Heart left ventricle (tissue), 16 donors: ENCODE data around the gene NR2F1-AS1. TPM values are rescaled to one million over a fixed set of nuclear protein-coding genes. Genes with fewer than 3 reads are reported as not detected.
A peak's percentile ranks its signal among the peaks of the same experiment; 100 is the strongest.

Experiments
- ATAC-seq, 4 donors: fragments of 200-7000 bp; cut with Tn5 transposase; one replicate each; pipeline ENCODE4 v1.9.1; 2020 to 2022; ENCODE audit warnings: moderate library complexity in 4 of 4, mild to moderate bottlenecking in 3 of 4, moderate number of reproducible peaks in 1 of 4
- DNase-seq, 5 donors: peaks; one replicate each; pipeline ENCODE4 v3.0.0-alpha.2; 2020
- H3K27ac ChIP-seq, 12 donors: fragments of 200-600 bp; sonication (generic) in 4 of 12; one replicate each; pipeline versions ENCODE4 v1.5.0 to v1.8.0; 2016 to 2022; ENCODE audit warnings: mild to moderate bottlenecking in 2 of 12
- H3K27me3 ChIP-seq, 9 donors: fragments of 200-600 bp; sonication (generic) in 2 of 9; one replicate each; pipeline versions ENCODE4 v1.5.1 to v1.8.0; 2016 to 2022; ENCODE audit warnings: mild to moderate bottlenecking in 3 of 9
- H3K36me3 ChIP-seq, 9 donors: fragments of 200-600 bp; sonication (generic) in 2 of 9; one replicate each; pipeline versions ENCODE4 v1.5.0 to v1.8.0; 2018 to 2022; ENCODE audit warnings: mild to moderate bottlenecking in 2 of 9
- H3K4me1 ChIP-seq, 12 donors: fragments of 200-600 bp; sonication (generic) in 4 of 12; one replicate each; pipeline versions ENCODE4 v1.5.0 to v1.8.0; 2016 to 2022; ENCODE audit warnings: mild to moderate bottlenecking in 3 of 12
- H3K4me3 ChIP-seq, 12 donors: fragments of 200-600 bp; sonication (generic) in 4 of 12; one replicate each; pipeline versions ENCODE4 v1.5.0 to v1.8.0; 2017 to 2022; ENCODE audit warnings: mild to moderate bottlenecking in 9 of 12, moderate library complexity in 4 of 12
- H3K9me3 ChIP-seq, 12 donors: fragments of 200-600 bp; sonication (generic) in 4 of 12; one replicate each; pipeline versions ENCODE4 v1.5.0 to v1.8.0; 2016 to 2022; ENCODE audit warnings: mild to moderate bottlenecking in 1 of 12
- CTCF ChIP-seq, 12 donors: fragments of 200-600 bp; sonication (generic) in 4 of 12; IDR thresholded peaks; one replicate each; pipeline versions ENCODE4 v1.5.0 to v1.8.0; 2018 to 2022; ENCODE audit warnings: antibody characterized with exemption in 12 of 12, mild to moderate bottlenecking in 5 of 12
- POLR2A ChIP-seq, 2 donors: fragments of 450-650 bp; IDR thresholded peaks; one replicate each; pipeline ENCODE4 v1.6.1; 2017; ENCODE audit warnings: antibody characterized with exemption in 2 of 2, mild to moderate bottlenecking in 2 of 2, moderate library complexity in 2 of 2
- WGBS, 4 donors: extraction: QIAGEN DNeasy Blood & Tissue Kit in 2 of 4; methylation state at CpG; one replicate each; pipeline versions ENCODE4 v1.1.5 to v1.1.7; 2013 to 2018; 5-methylcytosine and 5-hydroxymethylcytosine counted together
- intact Hi-C, 10 donors: fragments of 100-400 bp; cut with DNase I; formaldehyde crosslinking; loops; one replicate each; pipeline versions ENCODE4 v1.11.1 to v1.14.2; 2022
- polyA plus RNA-seq, 2 donors: library from polyadenylated mRNA; stranded (reverse); fragments of 200-250 nt; gene quantifications; one replicate each; pipeline ENCODE4 v1.2.3, GENCODE V29; 2013
- total RNA-seq, 9 donors: library from RNA; depleted of rRNA in 2 of 9; stranded (reverse); fragments of >200 nt in 2 of 9; fragmentation: NEBNext Ultra II Directional in 3 of 9; extraction: Animal tissue kit (Norgen Biotek cat#: 25700) in 3 of 9; gene quantifications; one replicate each; pipeline versions ENCODE4 v1.1.0 to v1.2.4, GENCODE V29; 2016 to 2023
- donor health status: ischemic (EF 13 %, LVEDD 7.1; RV severe dilation, severe dysfunction).
- donor health status: healthy with polysubstance abuse.
- donor health status: DM: no; HTN: yes; CAD: no.
- donor health status: DM: no; HTN: no; CAD: no.
- donor health status: ischemic (EF 25% LVEDD 6.9; RV normal size, moderate dysfunction).
- donor health status: ischemic (EF 25% LVEDD 5.7; RV mildly dilated, moderate dysfunction).
- donor health status: healthy.
- donor health status: DM: yes; HTN: yes; CAD: no.
- donor health status: ischemic (EF 35%, LVEDD 5.7; RV mildly dilated, moderate dysfunction).
- donor health status: nonischemic (EF 11% LVEDD 7.7; RV severe dilation, severe dysfunction).
- donor health status: DM: yes; HTN: yes; CAD: no.
- donor health status: PGD.
- donor health status: ischemic (EF 29% LVEDD 5.4; RV normal size, mild dysfunction).
- donor health status: nonischemic (EF 23%, LVEDD 6.1; RV moderate dilation, normal function).

NR2F1-AS1 gene
- total and polyA plus RNA-seq, 11 donors, result 0.17 to 4.5 (median 0.67) TPM; not detected in 3

GRCh38 chr5:93579692-93580062 is 1.3 kb downstream of the NR2F1-AS1 start:
- peak overlapping the region; percentile 16 to 81 (median 56) for H3K4me3 ChIP-seq
- WGBS, 4 donors, result 0 to 1% (median 1%) methylated on average over 13 to 32 of the region's 32 CpGs; no CpG with 5 or more reads in 1 of the 4 donors
- ATAC-seq (peak in 1 of 4 donors; percentile 18), DNase-seq (peak in 1 of 5 donors; percentile 30)
- H3K9me3 ChIP-seq, result no peaks in the 10 kb centered on the region
- no peak for TF ChIP-seq POLR2A (IDR thresholded peaks at IDR 0.05)
- intact Hi-C loops, result loop anchor here (2.0 to 10.0 kb wide), 10 partner anchors 218 to 1158 kb away; no protein-coding TSS in a partner anchor
- peaks cover 5 to 47% (median 24%) of the 10 kb centered on the region in 12 donors for H3K4me1 ChIP-seq
- H3K27me3 ChIP-seq, result peaks cover 37 to 88% (median 77%) of the 10 kb centered on the region in 9 donors
- peak overlapping the region in 4 of 12 donors; percentile 1 to 81 (median 61) for H3K27ac ChIP-seq
- no peaks in the 10 kb centered on the region for H3K36me3 ChIP-seq

GRCh38 chr5:93578813-93579691 is 2.0 kb downstream of the NR2F1-AS1 start:
- intact Hi-C loops, result loop anchor here in 1 of 10 donors (10.0 kb wide), 1 partner anchor 674 kb away; no protein-coding TSS in a partner anchor
- TF ChIP-seq CTCF (IDR thresholded peaks at IDR 0.05) (no peak), POLR2A (IDR thresholded peaks at IDR 0.05) (no peak)
- H3K9me3 ChIP-seq, result no peaks in the 10 kb centered on the region
- WGBS, 4 donors, result 8 to 16% (median 9%) methylated on average over 28 to 49 of the region's 49 CpGs
- ATAC-seq (peak in 1 of 4 donors; percentile 33), DNase-seq (peak in 1 of 5 donors; percentile 33)
- peaks cover 37 to 94% (median 83%) of the 10 kb centered on the region in 9 donors for H3K27me3 ChIP-seq
- H3K36me3 ChIP-seq, result no peaks in the 10 kb centered on the region
- peak overlapping the region; percentile 16 to 81 (median 56) for H3K4me3 ChIP-seq
- peaks cover 5 to 41% (median 24%) of the 10 kb centered on the region in 12 donors for H3K4me1 ChIP-seq
- H3K27ac ChIP-seq, result peak overlapping the region in 5 of 12 donors; percentile 20 to 81 (median 55)

- no peaks in the 10 kb centered on the region for H3K36me3 ChIP-seq
- peak overlapping the region in 2 of 12 donors; percentile 56 to 81 for H3K4me3 ChIP-seq
- H3K27ac ChIP-seq, result peak overlapping the region in 3 of 12 donors; percentile 55 to 81 (median 76)
- intact Hi-C loops, result loop anchor here in 1 of 10 donors (10.0 kb wide), 1 partner anchor 673 kb away; no protein-coding TSS in a partner anchor
- ATAC-seq (no peak), DNase-seq (no peak)
- no peak for TF ChIP-seq POLR2A (IDR thresholded peaks at IDR 0.05)
- peaks cover 5 to 33% (median 20%) of the 10 kb centered on the region in 12 donors for H3K4me1 ChIP-seq
- peaks cover 30 to 96% (median 86%) of the 10 kb centered on the region in 9 donors for H3K27me3 ChIP-seq
- H3K9me3 ChIP-seq, result no peaks in the 10 kb centered on the region
- WGBS, 4 donors, result 49 to 64% (median 60%) methylated on average over 25 of the region's 25 CpGs
Observed at GRCh38 chr5:93577854-93578812, 2.9 kb downstream of the NR2F1-AS1 start.

- Histone ChIP-seq H3K27ac (no peak overlapping the region), H3K4me3 (no peak overlapping the region), H3K36me3 (no peaks in the 10 kb centered on the region), H3K9me3 (no peaks in the 10 kb centered on the region), H3K4me1 (peaks cover 5 to 36% (median 21%) of the 10 kb centered on the region in 12 donors), H3K27me3 (peaks cover 28 to 95% (median 89%) of the 10 kb centered on the region in 9 donors)
- DNase-seq (no peak), ATAC-seq (no peak)
- 43 to 56% (median 55%) methylated on average over 9 of the region's 9 CpGs for WGBS, 4 donors
- intact Hi-C loops, result loop anchor here in 1 of 10 donors (10.0 kb wide), 1 partner anchor 672 kb away; no protein-coding TSS in a partner anchor
- TF ChIP-seq POLR2A (IDR thresholded peaks at IDR 0.05) (no peak), CTCF (IDR thresholded peaks at IDR 0.05) (no peak)
Observed at GRCh38 chr5:93576994-93577853, 3.8 kb downstream of the NR2F1-AS1 start.
